ENCODE measurements around the gene CARD8.
A peak's percentile ranks its signal among the peaks of the same experiment; 100 is the strongest.
"Not testable (repeated sequence)": the region's sequence is repeated elsewhere in the genome, so short reads cannot be mapped to it uniquely, and the experiment has no call there.

Gene CARD8

DNA sequence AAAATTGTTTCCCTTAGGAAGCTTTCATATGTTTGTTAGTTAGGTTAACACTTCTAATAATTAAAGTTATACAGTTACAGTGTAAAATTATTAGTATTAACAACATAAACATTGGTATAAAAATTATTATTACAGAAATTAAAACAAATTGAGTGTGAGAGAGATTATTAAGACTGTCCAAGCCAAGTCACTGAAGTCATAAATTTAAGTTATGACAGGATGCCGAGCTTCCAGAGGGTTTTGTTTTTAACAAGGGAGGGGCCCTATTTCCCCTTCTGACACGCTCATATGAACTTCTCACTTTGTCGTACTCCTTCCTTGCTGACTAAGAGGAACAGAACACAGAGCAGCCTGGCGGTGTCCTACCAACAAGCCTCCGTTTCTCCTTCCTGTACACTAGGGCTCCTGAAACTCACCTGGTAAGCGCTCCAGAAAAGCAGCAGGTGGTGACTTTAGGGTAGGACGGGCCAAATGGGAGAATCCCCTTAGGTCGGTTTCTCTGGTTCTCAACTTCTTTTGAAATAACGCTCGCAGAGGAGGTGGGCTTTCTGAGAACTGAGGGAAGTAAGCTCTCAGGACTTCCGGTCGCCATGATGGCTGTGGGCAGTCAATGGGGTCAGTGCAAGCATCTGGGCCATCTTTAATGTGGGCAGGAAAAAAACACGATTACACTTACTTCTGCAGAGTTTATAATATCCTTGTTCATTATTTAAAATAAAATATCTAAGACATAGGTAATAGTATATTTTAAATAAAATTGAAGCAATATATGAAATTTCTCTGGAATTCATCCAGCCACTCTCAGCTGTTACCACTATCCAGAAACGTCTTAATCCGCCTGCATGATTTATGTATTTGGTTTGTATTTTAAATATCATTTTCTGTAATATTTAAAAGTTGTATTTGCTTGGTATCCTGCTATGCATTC lies at the start of gene CARD8:
Gene CARD8, minus strand, starts transcription at position 537 of the 928 bp plus-strand sequence. CDS start 14,892 bp downstream, outside the sequence.
- H3K27me3 ChIP-seq (ENCODE audit: low read depth), result no peaks in the 10 kb centered on the region
- H3K36me3 ChIP-seq (replicated peaks), result no peaks in the 10 kb centered on the region
- DNase-seq (ENCODE audit: low spot score in 2 of 2), result peak; percentile 85 to 87
- peaks cover 12% of the 10 kb centered on the region for H3K4me1 ChIP-seq
- no peaks in the 10 kb centered on the region for H3K9me3 ChIP-seq
- in situ Hi-C loops (cut with MboI; ENCODE audit: low sequenced_read_pairs), result no loop called here
- peak within 1 kb of the TSS; percentile 53 for H3K4me3 ChIP-seq

- no peak overlapping the region for H3K4me3 ChIP-seq
- H3K4me1 ChIP-seq, result no peaks in the 10 kb centered on the region
- no peaks in the 10 kb centered on the region for H3K36me3 ChIP-seq (replicated peaks)
Observed at GRCh38 chr19:48303866-48304265, 48.2 kb upstream of the CARD8 start.

DNA sequence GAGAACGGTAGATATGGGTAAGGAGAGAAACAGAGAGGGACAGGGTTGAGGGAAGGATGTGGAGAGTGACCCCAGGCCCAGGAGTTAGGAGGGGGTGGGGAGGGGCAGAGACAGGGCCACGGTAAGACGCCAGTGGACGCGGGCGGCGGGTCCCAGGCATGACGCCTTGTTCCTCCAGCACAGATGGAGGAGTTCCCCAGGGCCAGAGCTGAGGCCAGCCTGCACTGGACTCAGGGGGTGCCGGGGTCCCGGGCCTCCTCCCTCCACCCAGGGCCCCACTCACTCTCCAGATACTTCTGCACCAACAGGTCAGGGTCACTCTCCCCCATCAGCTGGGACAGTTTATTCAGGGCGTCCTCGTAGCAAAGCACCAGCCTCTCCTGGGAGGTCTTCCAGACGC lies 47.7 kb upstream of the CARD8 start:
- Histone ChIP-seq H3K27me3 (ENCODE audit: low read depth) (no peaks in the 10 kb centered on the region), H3K4me1 (no peaks in the 10 kb centered on the region), H3K36me3 (replicated peaks) (no peaks in the 10 kb centered on the region), H3K9me3 (no peaks in the 10 kb centered on the region), H3K4me3 (no peak overlapping the region)
- in situ Hi-C loops (cut with MboI; ENCODE audit: low sequenced_read_pairs), result no loop called here
- DNase-seq (ENCODE audit: low spot score in 2 of 2), result no peak

More at GRCh38 chr19:48303866-48304265, 48.2 kb upstream of the CARD8 start:
- DNase-seq (ENCODE audit: low spot score in 2 of 2), result no peak
- Histone ChIP-seq H3K27me3 (ENCODE audit: low read depth) (no peaks in the 10 kb centered on the region), H3K9me3 (no peaks in the 10 kb centered on the region)
- in situ Hi-C loops (cut with MboI; ENCODE audit: low sequenced_read_pairs), result no loop called here

DNA sequence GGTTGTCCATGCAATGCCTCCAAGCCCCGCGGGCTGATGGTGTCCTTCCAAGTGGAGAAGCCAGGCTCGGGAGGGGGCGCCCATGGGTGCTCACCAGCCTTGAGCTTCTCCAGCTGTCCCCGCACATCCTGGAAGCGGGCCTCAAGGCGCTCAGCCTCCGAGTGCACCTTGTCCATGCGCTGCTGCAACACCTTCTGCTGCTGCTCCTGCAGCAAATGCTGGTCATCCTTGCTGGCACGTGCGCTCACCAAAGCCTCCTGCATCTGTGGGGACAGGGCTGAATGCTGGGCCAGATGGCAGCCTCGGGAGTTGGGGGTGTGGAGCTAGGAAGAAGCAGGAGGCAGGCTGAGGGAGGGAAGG lies 46.9 kb upstream of the CARD8 start:
- Histone ChIP-seq H3K9me3 (no peaks in the 10 kb centered on the region), H3K27me3 (ENCODE audit: low read depth) (no peaks in the 10 kb centered on the region), H3K4me1 (no peaks in the 10 kb centered on the region), H3K4me3 (no peak overlapping the region), H3K36me3 (replicated peaks) (no peaks in the 10 kb centered on the region)
- in situ Hi-C loops (cut with MboI; ENCODE audit: low sequenced_read_pairs), result no loop called here
- DNase-seq (ENCODE audit: low spot score in 2 of 2), result no peak

DNA sequence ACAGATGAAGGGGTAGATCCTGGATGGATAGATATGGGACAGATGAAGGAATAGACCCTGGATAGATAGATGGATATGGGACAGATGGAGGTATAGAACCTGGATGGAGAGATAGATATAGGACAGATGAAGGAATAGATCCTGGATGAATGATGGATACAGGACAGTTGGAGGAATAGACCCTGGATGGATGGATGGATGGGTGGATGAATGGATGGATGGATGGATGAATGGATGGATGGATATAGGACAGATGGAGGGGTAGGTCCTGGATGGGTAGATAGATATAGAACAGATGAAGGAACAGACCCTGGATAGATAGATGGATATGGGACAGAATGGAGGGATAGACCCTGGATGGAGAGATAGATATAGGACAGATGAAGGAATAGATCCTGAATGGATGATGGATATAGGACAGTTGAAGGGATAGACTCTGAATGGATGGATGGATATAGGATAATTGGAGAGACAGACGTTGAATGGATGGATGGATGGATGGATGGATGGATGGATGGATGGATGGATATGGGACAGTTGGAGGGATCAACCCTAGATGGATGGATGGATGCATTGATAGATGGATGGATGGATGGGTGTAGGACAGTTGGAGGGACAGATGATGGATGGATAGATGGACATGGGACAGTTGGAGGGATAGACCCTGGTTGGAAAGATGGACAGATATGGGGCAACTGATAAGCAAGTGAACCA lies 46.3 kb upstream of the CARD8 start:
- in situ Hi-C loops (cut with MboI; ENCODE audit: low sequenced_read_pairs), result no loop called here
- no peaks in the 10 kb centered on the region for H3K27me3 ChIP-seq (ENCODE audit: low read depth)
- H3K4me3 ChIP-seq, result no peak overlapping the region
- H3K4me1 ChIP-seq, result no peaks in the 10 kb centered on the region
- no peak for DNase-seq (ENCODE audit: low spot score in 2 of 2)
- H3K36me3 ChIP-seq (replicated peaks), result no peaks in the 10 kb centered on the region
- H3K9me3 ChIP-seq, result no peaks in the 10 kb centered on the region

- in situ Hi-C loops (cut with MboI; ENCODE audit: low sequenced_read_pairs), result no loop called here
- no peak overlapping the region for H3K4me3 ChIP-seq
- no peaks in the 10 kb centered on the region for H3K9me3 ChIP-seq
- no peaks in the 10 kb centered on the region for H3K4me1 ChIP-seq
- DNase-seq (ENCODE audit: low spot score in 2 of 2), result no peak
- H3K27me3 ChIP-seq (ENCODE audit: low read depth), result no peaks in the 10 kb centered on the region
- H3K36me3 ChIP-seq (replicated peaks), result no peaks in the 10 kb centered on the region
Observed at GRCh38 chr19:48297975-48298374, 42.3 kb upstream of the CARD8 start.

DNA sequence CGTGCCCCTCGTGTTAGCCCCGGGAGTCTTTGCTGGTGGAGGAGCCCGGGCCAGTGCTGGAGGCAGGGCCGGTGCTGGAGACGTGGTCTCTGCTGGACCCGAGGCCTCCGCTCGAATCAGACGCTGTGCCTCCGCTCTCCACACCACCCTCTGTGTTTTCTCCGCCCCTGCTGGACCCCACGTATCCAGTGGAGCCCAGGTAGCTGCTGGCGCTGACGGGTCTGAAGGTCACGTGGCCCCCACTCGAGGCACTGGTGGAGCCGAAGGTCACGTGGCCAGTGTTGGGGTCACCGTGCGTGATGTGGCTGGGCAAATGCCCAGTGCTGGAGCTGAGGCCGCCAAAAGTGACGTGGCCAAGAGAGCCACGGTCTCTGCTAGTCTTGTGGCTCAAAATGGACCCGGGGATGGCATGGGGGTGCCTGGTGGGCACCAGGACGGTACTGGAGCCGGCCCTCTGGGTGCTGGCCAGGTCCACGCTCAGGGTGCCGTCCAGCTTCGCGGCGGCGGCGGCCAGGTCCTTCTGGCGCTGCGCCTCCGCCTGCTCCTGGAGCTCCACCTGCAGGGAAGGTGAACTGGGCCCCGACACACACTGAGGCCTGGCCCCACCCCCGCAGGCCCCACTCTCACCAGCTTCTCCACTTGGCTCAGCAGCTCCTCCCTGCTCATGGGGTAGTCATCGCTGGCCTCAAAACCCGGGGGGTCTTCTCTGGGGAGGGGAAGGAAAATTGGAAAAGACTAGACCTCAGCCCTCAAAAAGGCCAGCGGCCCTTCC lies 41.4 kb upstream of the CARD8 start:
- Histone ChIP-seq H3K36me3 (replicated peaks) (no peaks in the 10 kb centered on the region), H3K9me3 (no peaks in the 10 kb centered on the region), H3K4me1 (no peaks in the 10 kb centered on the region), H3K27me3 (ENCODE audit: low read depth) (no peaks in the 10 kb centered on the region), H3K4me3 (no peak overlapping the region)
- in situ Hi-C loops (cut with MboI; ENCODE audit: low sequenced_read_pairs), result no loop called here
- no peak for DNase-seq (ENCODE audit: low spot score in 2 of 2)

GRCh38 chr19:48295458-48295857 lies 39.7 kb upstream of the CARD8 start:
- Histone ChIP-seq H3K27me3 (ENCODE audit: low read depth) (no peaks in the 10 kb centered on the region), H3K4me1 (no peaks in the 10 kb centered on the region), H3K4me3 (no peak overlapping the region), H3K36me3 (replicated peaks) (no peaks in the 10 kb centered on the region), H3K9me3 (no peaks in the 10 kb centered on the region)
- in situ Hi-C loops (cut with MboI; ENCODE audit: low sequenced_read_pairs), result no loop called here
- no peak for DNase-seq (ENCODE audit: low spot score in 2 of 2)

- in situ Hi-C loops (cut with MboI; ENCODE audit: low sequenced_read_pairs), result no loop called here
- Histone ChIP-seq H3K36me3 (replicated peaks) (0 out of 2 replicates have a peak, but pooled peaks cover 2% of the 10 kb centered on the region), H3K4me1 (no peaks in the 10 kb centered on the region), H3K27me3 (ENCODE audit: low read depth) (no peaks in the 10 kb centered on the region), H3K4me3 (no peak overlapping the region), H3K9me3 (no peaks in the 10 kb centered on the region)
- DNase-seq (ENCODE audit: low spot score in 2 of 2), result no peak
Observed at GRCh38 chr19:48292798-48293197, 37.1 kb upstream of the CARD8 start.

GRCh38 chr19:48291489-48291815 lies 35.7 kb upstream of the CARD8 start:
- in situ Hi-C loops (cut with MboI; ENCODE audit: low sequenced_read_pairs); H3K36me3 ChIP-seq (replicated peaks); H3K27me3 ChIP-seq (ENCODE audit: low read depth); DNase-seq (ENCODE audit: low spot score in 2 of 2); H3K4me1 ChIP-seq; H3K9me3 ChIP-seq: not testable (repeated sequence)
- peak overlapping the region; percentile 45 for H3K4me3 ChIP-seq

- in situ Hi-C loops (cut with MboI; ENCODE audit: low sequenced_read_pairs), result no loop called here
- Histone ChIP-seq H3K36me3 (replicated peaks) (peaks cover 15% of the 10 kb centered on the region), H3K27me3 (ENCODE audit: low read depth) (no peaks in the 10 kb centered on the region), H3K4me3 (peak overlapping the region; percentile 45), H3K4me1 (no peaks in the 10 kb centered on the region), H3K9me3 (no peaks in the 10 kb centered on the region; the same call in 1 of the 2 replicates)
- peak; percentile 77 to 88 for DNase-seq (ENCODE audit: low spot score in 2 of 2)
Observed at GRCh38 chr19:48290771-48291488, 35.2 kb upstream of the CARD8 start.

DNA sequence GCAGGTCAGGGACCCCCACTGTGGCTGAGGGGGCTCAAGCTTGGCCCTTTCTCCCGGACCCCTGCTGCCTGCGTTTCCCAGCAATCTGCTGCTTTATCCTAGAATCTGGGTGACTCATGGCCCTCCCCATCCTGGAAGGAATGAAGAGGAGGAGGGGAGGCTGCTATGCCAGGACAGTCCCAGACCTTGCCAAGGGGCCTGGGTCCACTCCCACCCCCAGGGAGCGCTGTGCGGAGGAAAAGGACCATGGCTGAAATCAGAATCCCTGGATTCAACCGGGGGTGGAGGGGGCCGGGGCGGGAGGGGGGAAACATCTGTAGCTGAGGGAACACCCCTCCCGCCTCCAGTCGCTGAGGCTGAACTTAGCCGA lies 34.7 kb upstream of the CARD8 start:
- Histone ChIP-seq H3K9me3 (no peaks in the 10 kb centered on the region; the same call in 1 of the 2 replicates), H3K27me3 (ENCODE audit: low read depth) (no peaks in the 10 kb centered on the region), H3K4me1 (no peaks in the 10 kb centered on the region), H3K36me3 (replicated peaks) (peaks cover 20% of the 10 kb centered on the region), H3K4me3 (peak overlapping the region; percentile 45)
- in situ Hi-C loops (cut with MboI; ENCODE audit: low sequenced_read_pairs), result no loop called here
- DNase-seq (ENCODE audit: low spot score in 2 of 2), result peak in 1 of 2 experiments; percentile 56

DNA sequence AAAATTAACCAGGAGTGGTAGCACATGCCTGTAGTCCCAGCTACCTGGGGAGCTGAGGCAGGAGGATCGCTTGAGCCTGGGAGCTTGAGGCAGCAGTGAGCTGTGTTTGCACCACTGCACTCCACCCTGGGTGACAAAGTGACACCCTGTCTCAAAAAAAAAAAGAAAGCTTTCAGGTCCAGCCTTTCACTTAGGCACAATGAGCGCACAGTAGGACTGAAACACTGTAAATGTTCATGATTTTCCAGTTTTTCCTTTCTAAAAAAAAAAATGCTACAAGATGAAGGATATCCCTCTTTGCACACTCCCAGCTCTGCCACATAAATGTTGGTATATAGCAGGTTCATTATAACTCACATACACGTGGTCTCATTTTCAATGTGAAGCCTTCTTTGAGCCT lies 32.0 kb upstream of the CARD8 start:
- H3K9me3 ChIP-seq, result no peaks in the 10 kb centered on the region; the same call in 1 of the 2 replicates
- no peaks in the 10 kb centered on the region for H3K4me1 ChIP-seq
- peaks cover 44% of the 10 kb centered on the region for H3K36me3 ChIP-seq (replicated peaks)
- H3K4me3 ChIP-seq, result no peak overlapping the region
- H3K27me3 ChIP-seq (ENCODE audit: low read depth), result no peaks in the 10 kb centered on the region
- DNase-seq (ENCODE audit: low spot score in 2 of 2), result no peak
- in situ Hi-C loops (cut with MboI; ENCODE audit: low sequenced_read_pairs), result no loop called here

All from HAP-1 (cell line).